ENCODE results near the gene HAUS7.

Gene HAUS7

GRCh38 chrX:153400146-153401132 is 69.9 kb downstream of the HAUS7 start:
- DNase-seq (ENCODE audit: extremely low spot score): peak; percentile 93
- POLR2A ChIA-PET: no interaction called here
- no peak for TF ChIP-seq HDGF (IDR thresholded peaks at IDR 0.05; ENCODE audit: borderline replicate concordance)
- no peak for TF ChIP-seq SP1 (IDR thresholded peaks at IDR 0.05)
- TF ChIP-seq L3MBTL2 (conservative IDR thresholded peaks at IDR 0.05): peak; percentile 37
- no peak for TF ChIP-seq LEF1 (IDR thresholded peaks at IDR 0.05; ENCODE audit: borderline replicate concordance)
- CTCF ChIA-PET: no interaction called here

- POLR2A ChIA-PET: no interaction called here
- CTCF ChIA-PET: interaction anchor here (1.0 to 1.3 kb wide), 4 partner anchors 17 to 40 kb away, joined by 3 to 4 read pairs (median 3); no protein-coding TSS in a partner anchor
- no peak for DNase-seq (ENCODE audit: extremely low spot score)
- TF ChIP-seq L3MBTL2 (conservative IDR thresholded peaks at IDR 0.05) (no peak), ELF4 (IDR thresholded peaks at IDR 0.05) (no peak), HDGF (IDR thresholded peaks at IDR 0.05; ENCODE audit: borderline replicate concordance) (no peak), FOXK2 (IDR thresholded peaks at IDR 0.05) (no peak), ARNT (IDR thresholded peaks at IDR 0.05) (no peak), TARDBP (IDR thresholded peaks at IDR 0.05) (no peak), FOXM1 (IDR thresholded peaks at IDR 0.05; ENCODE audit: borderline replicate concordance) (no peak), BHLHE40 (IDR thresholded peaks at IDR 0.05; ENCODE audit: borderline replicate concordance) (no peak), PKNOX1 (IDR thresholded peaks at IDR 0.05) (no peak), SUZ12 (IDR thresholded peaks at IDR 0.05) (no peak), NFRKB (IDR thresholded peaks at IDR 0.05) (no peak), ZNF384 (IDR thresholded peaks at IDR 0.05) (no peak), FOXA1 (IDR thresholded peaks at IDR 0.05) (no peak), CTBP1 (IDR thresholded peaks at IDR 0.05; ENCODE audit: borderline replicate concordance) (no peak), LEF1 (IDR thresholded peaks at IDR 0.05; ENCODE audit: borderline replicate concordance) (no peak), SP1 (IDR thresholded peaks at IDR 0.05) (no peak)
Observed at GRCh38 chrX:153398275-153398960, 72.0 kb downstream of the HAUS7 start.

All from HEK293T (cell line).